ENCODE data around the gene DUSP16.

Gene DUSP16

DNA sequence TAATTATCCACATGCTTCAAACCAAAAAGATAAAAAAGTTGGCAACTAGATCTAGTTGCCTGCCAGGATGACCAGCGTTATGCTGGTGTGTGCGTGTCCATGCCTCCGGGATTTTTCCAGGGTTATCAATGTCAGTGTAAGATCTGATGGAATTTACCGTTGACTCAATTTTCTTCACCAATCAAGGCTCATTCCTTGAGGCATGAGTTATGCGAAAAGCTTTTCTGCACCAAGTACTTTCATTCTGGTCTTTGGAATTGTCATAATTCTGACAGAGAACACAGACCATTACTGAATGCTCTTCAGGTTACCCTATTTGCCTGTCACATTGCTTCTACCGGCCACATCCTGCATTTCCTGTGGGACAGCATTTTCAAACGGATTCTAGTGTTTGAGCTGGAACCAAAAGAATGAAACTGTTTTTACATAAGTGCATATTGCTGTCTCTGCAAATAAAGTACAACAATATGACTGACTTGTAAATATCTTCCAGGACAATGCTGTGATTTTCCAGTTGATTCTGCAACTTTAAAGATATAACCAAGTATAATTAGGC, 91.8 kb downstream of the DUSP16 start:
- no peak for DNase-seq (ENCODE audit: extremely low spot score)
- ChIA-PET CTCF (interaction anchor here (1.2 to 1.6 kb wide), 3 partner anchors 8 to 94 kb away, joined by 3 to 4 read pairs (median 4); no protein-coding TSS in a partner anchor), POLR2A (no interaction called here)
- TF ChIP-seq, protein P1, sequence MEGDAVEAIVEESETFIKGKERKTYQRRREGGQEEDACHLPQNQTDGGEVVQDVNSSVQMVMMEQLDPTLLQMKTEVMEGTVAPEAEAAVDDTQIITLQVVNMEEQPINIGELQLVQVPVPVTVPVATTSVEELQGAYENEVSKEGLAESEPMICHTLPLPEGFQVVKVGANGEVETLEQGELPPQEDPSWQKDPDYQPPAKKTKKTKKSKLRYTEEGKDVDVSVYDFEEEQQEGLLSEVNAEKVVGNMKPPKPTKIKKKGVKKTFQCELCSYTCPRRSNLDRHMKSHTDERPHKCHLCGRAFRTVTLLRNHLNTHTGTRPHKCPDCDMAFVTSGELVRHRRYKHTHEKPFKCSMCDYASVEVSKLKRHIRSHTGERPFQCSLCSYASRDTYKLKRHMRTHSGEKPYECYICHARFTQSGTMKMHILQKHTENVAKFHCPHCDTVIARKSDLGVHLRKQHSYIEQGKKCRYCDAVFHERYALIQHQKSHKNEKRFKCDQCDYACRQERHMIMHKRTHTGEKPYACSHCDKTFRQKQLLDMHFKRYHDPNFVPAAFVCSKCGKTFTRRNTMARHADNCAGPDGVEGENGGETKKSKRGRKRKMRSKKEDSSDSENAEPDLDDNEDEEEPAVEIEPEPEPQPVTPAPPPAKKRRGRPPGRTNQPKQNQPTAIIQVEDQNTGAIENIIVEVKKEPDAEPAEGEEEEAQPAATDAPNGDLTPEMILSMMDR (IDR thresholded peaks at IDR 0.05; ENCODE audit: control extremely low read depth, extremely low read depth, low read depth, missing control alignments): no peak

DNA sequence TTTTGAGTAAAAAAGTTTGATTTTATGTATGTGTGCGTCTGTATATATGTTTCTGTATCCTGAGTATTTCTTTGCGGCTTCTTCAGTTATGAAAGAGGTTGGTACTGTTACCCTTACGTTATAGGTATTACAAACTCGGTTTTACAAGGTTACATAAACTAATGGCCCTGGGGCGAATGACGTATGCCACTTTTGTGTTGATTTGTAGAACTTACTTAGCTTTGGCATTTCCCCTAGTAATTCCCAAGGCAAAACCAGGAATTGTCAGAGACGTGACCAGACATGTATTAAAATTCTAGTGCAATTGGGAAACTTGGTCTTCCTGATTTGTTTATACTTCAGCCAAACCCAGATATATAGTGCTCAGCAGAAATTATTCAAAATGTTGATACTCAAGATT, 93.3 kb downstream of the DUSP16 start:
- POLR2A ChIA-PET: no interaction called here
- DNase-seq (ENCODE audit: extremely low spot score): no peak
- TF ChIP-seq, protein P1 (IDR thresholded peaks at IDR 0.05; ENCODE audit: control extremely low read depth, extremely low read depth, low read depth, missing control alignments): no peak
- CTCF ChIA-PET: interaction anchor here (1.2 kb wide), 1 partner anchor 71 kb away, joined by 3 read pairs; no protein-coding TSS in a partner anchor

DNA sequence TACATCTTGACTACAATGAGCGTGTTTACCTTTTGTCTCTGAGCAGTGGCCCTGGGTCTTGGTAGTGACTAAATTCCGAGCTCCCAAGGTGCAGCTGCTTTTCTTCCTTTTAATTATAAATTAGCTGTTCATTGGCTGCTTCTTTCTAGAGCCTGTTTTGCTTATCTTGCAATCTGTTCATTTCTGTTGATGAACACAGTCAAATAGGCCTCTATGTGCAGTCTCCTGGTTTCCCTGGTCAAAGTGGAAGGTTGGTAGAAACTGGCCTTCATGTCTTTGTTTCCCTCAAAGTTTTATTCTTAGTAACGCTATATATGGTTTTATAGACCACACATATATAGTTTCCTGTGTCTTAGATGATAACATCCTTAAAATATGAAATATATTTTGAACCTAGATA, 94.1 kb downstream of the DUSP16 start:
- DNase-seq (ENCODE audit: extremely low spot score): no peak
- TF ChIP-seq, protein P1 (IDR thresholded peaks at IDR 0.05; ENCODE audit: control extremely low read depth, extremely low read depth, low read depth, missing control alignments): no peak
- ChIA-PET CTCF (interaction anchor here (1.4 kb wide), 1 partner anchor 92 kb away, joined by 3 read pairs; no protein-coding TSS in a partner anchor), POLR2A (no interaction called here)

DNA sequence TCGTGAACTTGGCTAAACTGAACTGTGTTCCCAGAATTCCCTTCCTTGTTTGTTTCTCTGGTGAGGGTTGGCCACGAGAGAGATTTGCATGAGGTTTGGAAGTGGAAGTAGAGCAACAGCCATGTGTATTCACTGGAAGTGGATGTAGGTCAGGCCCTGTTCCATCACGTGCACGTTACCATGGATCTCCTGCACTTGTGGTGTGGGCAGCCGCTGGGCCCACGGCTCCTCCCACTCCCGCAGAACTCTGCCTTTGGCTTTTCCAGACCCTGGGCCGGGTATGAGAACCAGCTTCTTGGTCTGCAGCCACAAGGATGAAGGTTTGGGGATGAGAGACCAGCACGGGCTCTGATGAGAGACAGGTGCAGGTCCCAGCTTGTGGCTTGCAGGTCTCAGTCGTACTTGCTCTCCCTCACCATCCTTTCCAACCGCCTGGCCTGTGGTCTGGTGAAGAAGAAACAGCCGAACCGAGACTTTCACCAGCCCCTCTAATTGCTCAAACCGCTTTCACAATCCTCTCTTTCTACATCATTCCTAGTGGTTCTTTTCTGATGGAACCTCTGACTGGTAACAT, 94.9 kb downstream of the DUSP16 start:
- ChIA-PET CTCF (interaction anchor here (1.4 to 1.6 kb wide), 2 partner anchors 9 to 91 kb away, joined by 3 to 4 read pairs; no protein-coding TSS in a partner anchor), POLR2A (no interaction called here)
- no peak for DNase-seq (ENCODE audit: extremely low spot score)
- TF ChIP-seq, protein P1 (IDR thresholded peaks at IDR 0.05; ENCODE audit: control extremely low read depth, extremely low read depth, low read depth, missing control alignments): no peak

DNA sequence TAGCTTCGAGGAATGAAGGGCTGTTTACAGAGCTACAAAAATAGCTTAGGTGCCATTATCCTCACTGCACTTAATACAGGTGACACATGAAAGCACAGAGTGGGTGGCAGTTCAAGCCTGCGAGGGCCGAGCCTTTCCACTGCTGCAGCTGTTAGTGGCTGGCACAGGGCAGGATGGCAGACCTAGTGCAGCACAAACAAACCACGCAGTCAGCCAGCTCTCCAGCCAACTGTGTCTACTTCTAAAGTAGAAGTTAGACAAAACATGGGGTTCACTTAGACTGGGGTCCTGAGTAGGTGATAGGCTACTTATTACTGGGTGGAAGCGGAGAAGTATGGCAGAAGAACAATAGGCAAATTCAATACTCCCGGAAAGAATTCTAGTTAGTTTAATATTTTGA, 95.4 kb downstream of the DUSP16 start:
- ChIA-PET CTCF (interaction anchor here (1.4 to 1.6 kb wide), 2 partner anchors 9 to 91 kb away, joined by 3 to 4 read pairs; no protein-coding TSS in a partner anchor), POLR2A (no interaction called here)
- TF ChIP-seq, protein P1 (IDR thresholded peaks at IDR 0.05; ENCODE audit: control extremely low read depth, extremely low read depth, low read depth, missing control alignments): no peak
- no peak for DNase-seq (ENCODE audit: extremely low spot score)

DNA sequence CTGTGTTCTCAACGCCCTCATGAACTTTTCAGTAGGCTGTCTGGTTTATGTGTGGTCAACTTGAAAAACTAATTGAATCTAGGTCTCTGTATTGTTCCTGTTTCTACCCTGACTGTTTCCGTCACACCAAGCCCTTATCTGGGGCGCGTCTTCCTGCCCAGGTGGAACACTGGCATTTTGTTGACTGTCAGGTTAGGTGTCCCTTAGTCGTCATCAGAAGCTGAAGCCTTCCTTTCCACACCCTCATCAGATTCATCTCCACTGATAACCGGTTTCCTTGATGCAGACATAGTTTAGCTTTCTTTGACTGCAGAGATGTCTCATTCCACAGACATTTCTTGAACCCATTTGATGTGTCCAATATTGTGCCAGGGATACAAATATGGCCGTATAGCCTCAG, 96.5 kb downstream of the DUSP16 start:
- ChIA-PET CTCF (interaction anchor here (0.9 to 1.8 kb wide), 6 partner anchors 8 to 189 kb away, joined by 3 to 7 read pairs (median 4); no protein-coding TSS in a partner anchor), POLR2A (interaction anchor here (1.1 kb wide), 1 partner anchor 9 kb away, joined by 6 read pairs; no protein-coding TSS in a partner anchor)
- TF ChIP-seq, protein P1 (IDR thresholded peaks at IDR 0.05; ENCODE audit: control extremely low read depth, extremely low read depth, low read depth, missing control alignments): no peak
- DNase-seq (ENCODE audit: extremely low spot score): no peak

Data from GM10248 (cell line).